MG63 (cell line): ENCODE measurements around the gene CATSPER4. TPM values are rescaled to one million over a fixed set of nuclear protein-coding genes. Genes with fewer than 3 reads are reported as not detected.

Experiments used
- DNase-seq: peaks from one replicate; pipeline ENCODE4 v3.0.0-alpha.2; 2020
- H3K27me3 ChIP-seq: fragments of 250-450 bp; sonication (Bioruptor Pico); 2 replicates; pipeline ENCODE4 v1.5.1; 2020; ENCODE audit warnings: mild to moderate bottlenecking, moderate library complexity
- H3K36me3 ChIP-seq: fragments of 250-450 bp; sonication (Bioruptor Pico); 2 replicates; pipeline ENCODE4 v1.5.1; 2020; ENCODE audit warnings: mild to moderate bottlenecking, moderate library complexity
- H3K4me3 ChIP-seq: fragments of 250-450 bp; sonication (Bioruptor Pico); 2 replicates; pipeline ENCODE4 v1.5.1; 2020; ENCODE audit warnings: mild to moderate bottlenecking, moderate library complexity
- H3K9me3 ChIP-seq: fragments of 250-450 bp; sonication (Bioruptor Pico); 2 replicates; pipeline ENCODE4 v1.5.1; 2020; ENCODE audit warnings: mild to moderate bottlenecking, moderate library complexity
- total RNA-seq: library from RNA; depleted of rRNA; stranded (reverse); fragments of >200 nt; shearing (Covaris generic); gene quantifications from 2 replicates; pipeline ENCODE4 v1.2.3, GENCODE V29; 2014; ENCODE audit warnings: low replicate concordance

CATSPER4 gene
- total RNA-seq, 1 experiment from 2014 or later: not detected

GRCh38 chr1:26180010-26180506 is 10.3 kb upstream of the CATSPER4 start:
- no peaks in the 10 kb centered on the region for H3K27me3 ChIP-seq
- H3K9me3 ChIP-seq: no peaks in the 10 kb centered on the region
- DNase-seq: no peak
- H3K36me3 ChIP-seq: no peaks in the 10 kb centered on the region
- no peak overlapping the region for H3K4me3 ChIP-seq

GRCh38 chr1:26181586-26182382 is 8.6 kb upstream of the CATSPER4 start:
- H3K27me3 ChIP-seq: no peaks in the 10 kb centered on the region
- H3K4me3 ChIP-seq: no peak overlapping the region
- no peaks in the 10 kb centered on the region for H3K36me3 ChIP-seq
- DNase-seq: peak; percentile 63
- H3K9me3 ChIP-seq: no peaks in the 10 kb centered on the region

- no peaks in the 10 kb centered on the region for H3K9me3 ChIP-seq
- H3K36me3 ChIP-seq: no peaks in the 10 kb centered on the region
- H3K4me3 ChIP-seq: no peak overlapping the region
- H3K27me3 ChIP-seq: no peaks in the 10 kb centered on the region
- DNase-seq: no peak
Measured at GRCh38 chr1:26182383-26182696, 8.1 kb upstream of the CATSPER4 start.

GRCh38 chr1:26184086-26184485 is 6.3 kb upstream of the CATSPER4 start:
- no peak overlapping the region for H3K4me3 ChIP-seq
- no peaks in the 10 kb centered on the region for H3K9me3 ChIP-seq
- no peak for DNase-seq
- H3K27me3 ChIP-seq: no peaks in the 10 kb centered on the region
- no peaks in the 10 kb centered on the region for H3K36me3 ChIP-seq

- no peaks in the 10 kb centered on the region for H3K9me3 ChIP-seq
- no peak overlapping the region for H3K4me3 ChIP-seq
- H3K36me3 ChIP-seq: no peaks in the 10 kb centered on the region
- no peak for DNase-seq
- no peaks in the 10 kb centered on the region for H3K27me3 ChIP-seq
Measured at GRCh38 chr1:26184883-26185282, 5.5 kb upstream of the CATSPER4 start.

GRCh38 chr1:26187882-26188281 is 2.5 kb upstream of the CATSPER4 start:
- no peak for DNase-seq
- Histone ChIP-seq H3K4me3 (no peak overlapping the region), H3K9me3 (no peaks in the 10 kb centered on the region), H3K27me3 (no peaks in the 10 kb centered on the region), H3K36me3 (no peaks in the 10 kb centered on the region)

- no peaks in the 10 kb centered on the region for H3K9me3 ChIP-seq
- no peak for DNase-seq
Measured at GRCh38 chr1:26188477-26188876, 1.9 kb upstream of the CATSPER4 start.

GRCh38 chr1:26189331-26189730 is 1.1 kb upstream of the CATSPER4 start:
- no peaks in the 10 kb centered on the region for H3K9me3 ChIP-seq
- H3K27me3 ChIP-seq: no peaks in the 10 kb centered on the region
- no peak overlapping the region for H3K4me3 ChIP-seq
- no peak for DNase-seq
- no peaks in the 10 kb centered on the region for H3K36me3 ChIP-seq

More at GRCh38 chr1:26188477-26188876, 1.9 kb upstream of the CATSPER4 start:
- no peaks in the 10 kb centered on the region for H3K36me3 ChIP-seq
- no peak overlapping the region for H3K4me3 ChIP-seq
- no peaks in the 10 kb centered on the region for H3K27me3 ChIP-seq

- Histone ChIP-seq H3K27me3 (no peaks in the 10 kb centered on the region), H3K36me3 (no peaks in the 10 kb centered on the region), H3K4me3 (no peak overlapping the region), H3K9me3 (no peaks in the 10 kb centered on the region)
- DNase-seq: no peak
Measured at GRCh38 chr1:26189751-26190275, 589 bp upstream of the CATSPER4 start.

- H3K4me3 ChIP-seq: no peak overlapping the region
- no peak for DNase-seq
- H3K9me3 ChIP-seq: no peaks in the 10 kb centered on the region
- H3K27me3 ChIP-seq: no peaks in the 10 kb centered on the region
- H3K36me3 ChIP-seq: no peaks in the 10 kb centered on the region
Measured at GRCh38 chr1:26191739-26192138, 1.3 kb downstream of the CATSPER4 start.

GRCh38 chr1:26195805-26196204 is 5.4 kb downstream of the CATSPER4 start:
- no peak for DNase-seq

GRCh38 chr1:26197301-26197700 is 6.9 kb downstream of the CATSPER4 start:
- Histone ChIP-seq H3K9me3 (no peaks in the 10 kb centered on the region), H3K27me3 (no peaks in the 10 kb centered on the region), H3K4me3 (no peak overlapping the region), H3K36me3 (no peaks in the 10 kb centered on the region)
- no peak for DNase-seq

More at GRCh38 chr1:26195805-26196204, 5.4 kb downstream of the CATSPER4 start:
- no peaks in the 10 kb centered on the region for H3K36me3 ChIP-seq
- H3K4me3 ChIP-seq: no peak overlapping the region
- H3K27me3 ChIP-seq: no peaks in the 10 kb centered on the region
- no peaks in the 10 kb centered on the region for H3K9me3 ChIP-seq

- Histone ChIP-seq H3K4me3 (no peak overlapping the region), H3K36me3 (no peaks in the 10 kb centered on the region), H3K9me3 (no peaks in the 10 kb centered on the region), H3K27me3 (no peaks in the 10 kb centered on the region)
- no peak for DNase-seq
Measured at GRCh38 chr1:26197813-26198212, 7.4 kb downstream of the CATSPER4 start.

- Histone ChIP-seq H3K36me3 (no peaks in the 10 kb centered on the region), H3K27me3 (no peaks in the 10 kb centered on the region), H3K4me3 (no peak overlapping the region), H3K9me3 (no peaks in the 10 kb centered on the region)
- DNase-seq: no peak
Measured at GRCh38 chr1:26200413-26200812, 10.0 kb downstream of the CATSPER4 start.

- Histone ChIP-seq H3K27me3 (no peaks in the 10 kb centered on the region), H3K36me3 (no peaks in the 10 kb centered on the region), H3K9me3 (no peaks in the 10 kb centered on the region), H3K4me3 (no peak overlapping the region)
- no peak for DNase-seq
Measured at GRCh38 chr1:26203642-26204318, 13.4 kb downstream of the CATSPER4 start.

GRCh38 chr1:26210147-26210870 is 19.9 kb downstream of the CATSPER4 start:
- Histone ChIP-seq H3K9me3 (no peaks in the 10 kb centered on the region), H3K27me3 (no peaks in the 10 kb centered on the region), H3K4me3 (no peak overlapping the region), H3K36me3 (no peaks in the 10 kb centered on the region)
- no peak for DNase-seq

GRCh38 chr1:26212726-26213125 is 22.3 kb downstream of the CATSPER4 start:
- H3K36me3 ChIP-seq: no peaks in the 10 kb centered on the region
- H3K9me3 ChIP-seq: no peaks in the 10 kb centered on the region
- no peaks in the 10 kb centered on the region for H3K27me3 ChIP-seq
- no peak for DNase-seq
- H3K4me3 ChIP-seq: no peak overlapping the region
